Stimulated activated CD4-positive, alpha-beta T cell treated with anti-CD3 and anti-CD28 coated beads, TNF-alpha, amount 100 ng/mL, for 24 hours (primary cell): ENCODE measurements around the gene DUSP7.

ENCODE experiments used
- DNase-seq, 3 experiments: peaks; one replicate each; pipeline ENCODE4 v3.0.0-alpha.2; 2020; ENCODE audit warnings: low read depth in 3 of 3

DUSP7 gene

DNA sequence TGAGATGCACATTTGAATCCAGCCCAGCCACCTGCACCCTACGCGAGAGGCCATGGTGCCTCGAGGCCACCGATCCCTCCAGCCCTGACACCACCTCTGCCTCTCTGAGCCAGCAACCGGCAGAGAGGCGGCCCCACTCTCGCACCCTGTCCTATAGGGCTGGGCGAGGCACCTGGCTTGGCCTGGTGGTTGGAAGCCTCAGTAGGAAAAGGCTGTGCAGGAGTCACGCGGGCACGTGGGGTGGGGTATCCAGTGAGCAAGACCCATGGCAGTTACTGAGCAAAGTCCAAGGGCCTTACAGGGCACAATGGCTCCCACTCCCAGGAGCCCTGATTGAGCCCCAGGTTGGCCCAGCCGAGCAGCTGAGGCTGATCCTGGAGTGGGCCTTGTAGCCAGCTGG, 12.4 kb upstream of the DUSP7 start:
- DNase-seq, result no peak

DNA sequence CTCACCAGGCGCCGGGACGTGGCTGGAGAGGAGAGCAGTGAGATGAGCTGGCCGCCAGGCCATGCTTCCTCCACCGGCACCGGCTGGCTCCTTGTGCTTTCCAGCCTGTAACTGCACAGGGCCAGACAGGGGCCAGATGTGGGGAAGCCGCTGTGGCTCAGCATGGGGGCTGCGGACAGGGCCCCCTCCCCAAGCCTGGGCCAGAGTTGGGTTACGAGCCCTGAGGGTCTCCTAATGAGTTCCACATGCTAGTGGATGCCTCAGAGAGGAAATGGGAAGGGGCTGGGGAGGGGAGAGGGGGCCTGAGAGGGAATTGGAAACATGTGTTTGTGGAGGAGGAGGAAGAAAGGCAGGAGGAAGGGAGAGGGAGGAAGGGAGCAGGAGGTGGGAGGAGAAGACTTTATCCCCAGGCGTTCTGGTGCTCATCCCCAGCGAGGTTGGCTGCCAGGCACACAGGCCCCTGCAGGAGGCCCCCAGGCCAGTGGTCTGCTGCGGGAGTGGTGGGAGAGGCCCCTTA, 11.7 kb upstream of the DUSP7 start:
- DNase-seq, result no peak

DNA sequence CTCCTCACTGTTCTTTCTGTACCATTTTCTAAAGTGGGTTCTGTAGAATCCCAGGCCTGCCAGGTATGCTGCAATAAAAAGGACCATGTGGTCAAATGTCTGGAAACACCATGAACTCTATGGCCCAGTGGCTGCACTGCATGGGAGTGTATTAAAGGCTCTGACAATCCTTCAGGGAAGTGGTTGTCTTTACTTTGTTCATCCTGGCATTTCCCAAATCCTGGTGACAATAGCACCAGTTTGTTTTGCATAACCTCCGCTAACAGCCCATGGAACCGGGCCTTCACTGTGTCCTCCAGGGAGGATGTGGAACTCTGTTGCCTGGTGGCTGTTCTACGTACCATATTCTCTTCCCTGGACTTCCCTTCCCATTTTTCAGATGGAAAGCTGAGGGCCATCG, 11.2 kb upstream of the DUSP7 start:
- no peak for DNase-seq

DNA sequence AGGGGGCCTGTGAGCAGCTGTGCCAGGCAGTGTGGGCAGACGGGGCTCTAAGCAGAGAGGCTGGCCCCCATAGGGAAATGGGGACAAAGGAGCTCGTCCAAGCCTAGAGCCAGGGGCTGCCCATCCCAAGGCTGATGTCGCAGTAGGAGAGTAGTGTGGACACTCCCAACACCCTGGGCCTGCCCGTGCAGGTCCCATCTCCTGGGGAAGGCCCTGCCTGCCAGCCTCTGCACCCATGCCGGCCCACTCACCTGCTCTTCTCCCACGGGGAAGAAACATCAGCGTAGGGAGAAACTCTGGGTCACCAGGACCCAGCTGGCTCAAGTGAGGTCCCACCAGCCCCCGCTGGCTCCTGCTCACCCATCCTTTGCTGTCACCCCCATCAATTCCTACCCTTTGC, 10.7 kb upstream of the DUSP7 start:
- DNase-seq, result no peak

DNA sequence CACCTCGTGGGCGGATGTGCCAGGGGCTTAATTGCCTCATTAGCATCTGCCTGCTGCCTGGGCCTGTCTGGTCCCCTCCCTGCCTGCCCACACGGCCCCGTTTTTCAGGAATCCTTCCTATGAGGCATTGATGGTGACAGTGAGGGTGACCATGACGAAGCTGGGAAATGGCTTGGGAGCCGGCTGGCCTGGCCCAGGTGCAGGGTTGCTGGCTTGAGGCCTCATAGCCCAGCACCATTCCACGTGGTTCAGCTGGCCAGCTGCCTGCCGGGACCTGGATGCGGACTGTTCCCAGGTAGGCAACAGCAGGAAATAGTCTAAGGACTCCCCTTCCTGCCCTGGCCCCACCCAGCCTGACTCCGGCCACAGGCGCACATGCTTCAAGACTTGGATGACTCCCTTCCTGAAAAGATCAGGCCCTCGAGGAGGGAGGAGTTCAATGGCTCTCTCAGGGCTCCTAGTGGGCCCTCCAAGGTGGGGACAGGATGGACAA, 8.9 kb upstream of the DUSP7 start:
- DNase-seq, result no peak

DNA sequence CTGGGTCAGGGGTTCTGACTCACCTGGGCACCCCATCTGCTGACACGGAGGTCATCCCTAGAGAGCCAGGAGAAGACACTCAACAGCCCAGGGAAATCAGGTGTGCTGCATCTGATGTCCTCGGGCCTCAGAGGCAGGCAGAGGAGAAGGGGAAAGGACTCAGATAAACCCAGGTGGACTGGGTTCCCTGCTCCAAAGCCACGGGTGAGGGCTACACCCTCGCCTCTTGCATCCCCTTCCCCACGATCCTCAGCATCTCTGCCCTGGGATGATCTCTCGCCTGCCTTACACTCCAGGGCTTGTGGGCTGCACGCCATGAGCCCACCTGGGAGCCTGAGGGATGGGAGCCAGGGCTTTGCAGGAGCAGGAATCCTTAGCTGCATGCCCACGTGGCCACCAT, 8.2 kb upstream of the DUSP7 start:
- no peak for DNase-seq

DNA sequence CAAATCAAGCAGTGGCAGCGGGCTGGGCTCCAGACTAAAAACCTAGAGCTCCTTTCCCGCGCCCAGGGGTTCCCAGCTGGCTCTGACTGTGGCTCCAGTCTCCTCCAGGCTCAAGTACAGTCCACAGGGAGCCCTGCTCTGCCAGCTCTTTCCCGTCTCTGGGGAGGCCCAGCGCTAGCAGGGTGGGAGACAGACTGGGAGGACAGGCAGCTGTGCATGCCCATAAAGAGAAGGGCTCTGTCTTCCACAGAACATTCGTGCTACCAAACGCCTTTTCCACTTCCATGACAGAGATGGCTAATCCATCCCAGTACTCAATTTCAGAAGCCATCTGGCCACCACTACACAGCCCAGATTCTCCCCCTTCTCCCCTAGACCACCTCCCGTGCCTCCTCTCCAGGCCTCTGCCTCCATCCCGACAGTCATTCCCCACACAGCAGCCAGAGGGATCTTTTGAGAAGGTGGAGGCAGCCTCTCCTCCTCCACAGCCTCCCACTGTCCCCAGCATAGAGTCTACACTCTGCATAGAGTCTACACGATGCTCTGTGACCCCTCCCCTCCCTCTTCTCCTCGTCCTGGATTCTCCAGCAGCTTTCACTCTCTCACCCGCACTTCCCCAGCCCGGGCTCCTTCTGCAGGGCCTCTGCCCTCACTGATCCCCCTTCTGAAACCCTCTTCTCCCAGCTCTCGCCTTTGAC, 6.8 kb upstream of the DUSP7 start:
- DNase-seq, result no peak

DNA sequence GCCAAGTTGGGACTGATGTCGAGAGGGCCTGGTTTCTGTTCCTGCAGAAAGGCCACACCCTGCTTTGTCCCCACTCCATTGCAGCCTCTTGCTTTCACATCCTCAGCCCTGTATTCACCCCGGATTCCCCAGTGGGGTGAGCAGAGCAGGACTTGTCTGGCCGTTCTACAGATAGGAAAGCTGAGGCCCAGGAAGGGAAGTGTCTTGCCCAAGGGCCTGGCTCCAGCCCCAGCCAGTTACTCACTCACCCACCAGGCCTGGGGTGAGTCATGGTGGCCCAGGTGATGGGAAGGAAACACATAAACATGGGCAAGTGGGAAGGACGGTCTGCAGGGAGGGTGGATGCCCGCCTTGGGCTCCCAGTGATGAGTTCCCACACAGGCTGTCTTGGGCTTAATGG, 6.1 kb upstream of the DUSP7 start:
- DNase-seq, result no peak

DNA sequence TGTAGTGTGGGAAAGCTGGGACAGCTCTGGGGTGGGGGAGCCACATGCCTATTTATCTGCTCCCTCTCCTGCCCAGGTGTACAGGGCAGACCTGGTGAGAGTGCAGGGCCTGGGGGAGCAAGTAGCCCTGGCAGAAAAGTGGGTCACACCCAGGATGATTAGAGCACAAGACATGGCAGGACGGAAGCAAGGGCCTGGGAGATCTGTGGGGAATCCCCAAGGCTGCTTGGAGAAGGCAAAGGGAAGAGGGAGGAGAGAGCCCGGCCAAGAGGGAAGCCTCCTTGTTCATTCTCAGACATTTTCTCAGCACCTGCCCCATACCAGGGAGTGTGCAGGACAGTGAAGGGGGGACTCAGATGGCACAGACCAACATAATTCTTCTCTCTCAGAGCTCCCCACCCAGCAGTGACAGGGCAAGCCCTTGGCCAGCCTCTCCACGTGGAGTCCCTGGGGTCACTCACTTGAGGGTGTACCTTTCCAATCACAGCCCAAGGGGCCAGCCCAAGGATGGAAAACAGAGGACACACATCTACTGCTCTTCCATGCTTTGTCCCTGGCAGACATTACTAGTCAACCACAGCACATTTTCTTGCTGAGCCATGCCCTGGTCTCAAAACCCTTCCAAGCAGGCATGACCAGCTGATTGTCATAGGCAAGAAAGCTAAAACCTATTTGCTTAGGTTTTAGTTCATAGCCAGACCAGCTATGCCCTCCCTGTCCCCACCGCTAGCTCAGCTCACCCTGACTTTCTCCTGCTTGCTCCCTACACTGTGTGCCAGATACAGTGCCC, 4.9 kb upstream of the DUSP7 start:
- no peak for DNase-seq

DNA sequence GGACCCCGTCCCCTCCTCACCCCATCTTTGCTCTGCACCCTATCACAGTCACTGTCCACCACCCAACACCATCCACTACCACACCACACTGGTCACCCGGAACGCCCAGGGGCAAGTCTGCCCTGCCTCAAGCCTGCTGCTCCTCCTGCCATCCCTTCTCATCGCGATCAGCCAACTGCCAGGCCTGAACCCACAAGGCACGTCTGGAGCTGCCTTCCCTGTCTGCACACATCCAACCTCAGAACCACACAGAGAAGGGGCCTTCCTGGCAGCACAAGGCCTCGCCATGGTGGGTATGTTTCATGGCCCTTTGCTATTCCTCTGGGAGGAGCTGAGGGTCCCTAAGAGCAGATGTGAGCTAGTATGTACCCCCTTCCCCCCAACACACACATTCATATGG, 3.4 kb upstream of the DUSP7 start:
- no peak for DNase-seq

DNA sequence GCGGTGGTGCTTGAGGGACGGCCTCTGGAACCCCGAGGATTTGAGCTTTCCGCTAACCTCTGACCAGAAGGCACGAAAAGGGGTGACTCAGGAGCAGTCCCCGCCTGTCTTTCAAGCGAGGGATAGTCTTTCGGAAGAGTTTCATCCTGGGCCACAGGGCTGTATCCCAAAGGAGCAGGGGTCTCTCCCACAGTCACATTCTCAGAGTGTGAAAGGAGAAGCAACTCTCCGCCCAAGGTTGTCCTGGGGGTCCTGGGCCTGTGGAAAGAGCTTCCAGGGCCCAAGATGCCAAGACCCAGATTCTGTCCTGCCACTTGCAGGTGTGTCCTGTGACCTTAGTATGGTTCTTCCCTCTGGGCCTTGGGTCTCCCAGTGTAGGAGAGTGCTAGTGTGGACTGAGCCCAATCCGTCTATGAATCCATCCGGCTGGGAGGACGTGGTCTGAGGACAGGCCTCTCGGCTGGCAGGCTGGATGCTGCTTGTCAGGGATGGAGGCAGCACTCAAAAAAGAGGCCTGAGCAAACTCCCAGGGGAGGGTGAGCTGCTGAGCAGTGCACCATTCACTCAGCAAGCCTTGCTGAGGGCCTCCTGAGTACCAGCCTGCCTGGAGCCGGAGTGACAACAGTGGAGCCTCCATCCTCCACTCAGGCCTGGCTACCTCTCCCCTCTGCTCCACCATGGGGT, 1.6 kb upstream of the DUSP7 start:
- DNase-seq, result no peak

DNA sequence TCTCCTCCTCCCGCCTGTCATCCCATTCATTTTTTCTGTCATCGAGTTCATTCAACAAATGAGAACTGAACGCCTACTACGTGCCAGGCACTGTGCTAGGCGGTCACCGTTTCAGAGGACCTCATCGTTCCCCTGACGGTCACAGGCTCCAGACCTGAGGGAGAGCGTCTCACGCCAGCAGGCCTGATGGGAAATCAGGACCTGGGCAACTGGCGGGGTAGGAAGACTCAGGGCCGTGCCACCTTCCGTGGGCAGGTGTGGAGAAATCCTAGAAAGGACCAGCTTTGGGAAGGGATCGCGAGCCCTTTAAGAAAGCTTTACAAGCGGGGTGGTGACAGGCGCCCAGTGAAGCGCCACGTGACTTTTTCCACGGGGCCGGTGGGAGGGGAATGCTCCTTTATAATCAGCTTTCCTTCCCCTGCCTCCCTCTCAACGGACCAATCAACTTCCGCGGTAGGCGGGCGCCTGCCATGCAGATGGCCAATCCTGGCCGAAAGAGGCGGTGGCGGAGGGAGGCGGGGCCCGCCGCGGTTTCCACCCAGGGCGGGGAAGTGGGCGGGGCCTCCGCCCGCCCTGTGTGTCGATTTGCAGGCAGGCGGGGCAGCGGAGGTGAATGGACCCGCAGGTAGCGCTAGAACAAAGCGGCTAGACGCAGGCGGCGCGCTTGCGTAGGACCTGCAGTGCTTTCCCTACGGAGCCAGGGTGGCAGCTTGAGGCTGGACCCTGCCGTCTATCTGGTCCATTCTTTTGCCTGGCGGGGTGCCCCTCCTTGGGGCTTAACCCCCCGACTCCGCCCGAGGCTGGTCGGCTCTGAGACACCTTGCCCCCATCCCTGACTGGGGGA, 819 bp upstream of the DUSP7 start:
- DNase-seq, result peak; percentile 99 to 100 (median 99)

DNA sequence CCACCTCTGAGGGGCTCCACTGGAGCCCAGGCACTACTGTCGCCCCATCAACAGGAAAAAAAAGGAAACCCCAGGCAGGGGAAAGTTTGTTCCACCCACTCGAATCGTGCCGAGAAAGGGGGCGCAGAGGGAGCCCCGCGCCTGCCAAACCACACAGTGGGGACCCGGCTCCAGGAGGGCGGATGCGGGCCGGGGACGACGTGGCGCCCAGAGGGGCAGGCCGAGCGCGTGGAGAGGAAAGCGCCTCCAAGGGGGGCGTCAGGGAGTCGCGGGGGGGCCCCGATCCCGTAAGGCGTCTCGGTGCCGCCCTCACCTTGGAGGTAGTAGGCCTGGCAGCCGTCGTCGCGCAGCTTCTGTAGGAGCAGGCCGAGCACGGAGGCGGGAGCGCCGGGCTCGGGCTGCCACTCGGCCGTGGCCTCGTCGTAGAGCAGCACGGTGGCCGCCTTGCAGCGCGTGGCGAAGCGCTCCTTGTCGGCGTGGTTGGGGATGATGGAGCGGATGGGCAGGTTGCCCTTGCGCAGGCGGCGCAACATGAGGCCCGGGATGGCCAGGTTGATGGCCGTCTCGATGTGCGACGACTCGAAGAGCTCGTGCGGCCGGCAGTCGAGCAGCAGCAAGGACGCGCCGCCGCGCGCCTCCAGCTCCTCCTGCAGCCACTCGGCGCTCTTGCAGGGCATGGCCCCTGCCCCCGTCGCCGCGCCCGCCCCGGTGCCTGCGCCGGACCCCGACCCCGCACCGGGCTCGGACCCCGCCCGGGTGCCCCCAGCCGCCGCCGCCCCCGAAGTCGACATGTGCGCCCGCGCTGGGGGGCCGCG, 627 bp downstream of the DUSP7 start:
- peak in 2 of 3 experiments; percentile 17 to 40 for DNase-seq

DNA sequence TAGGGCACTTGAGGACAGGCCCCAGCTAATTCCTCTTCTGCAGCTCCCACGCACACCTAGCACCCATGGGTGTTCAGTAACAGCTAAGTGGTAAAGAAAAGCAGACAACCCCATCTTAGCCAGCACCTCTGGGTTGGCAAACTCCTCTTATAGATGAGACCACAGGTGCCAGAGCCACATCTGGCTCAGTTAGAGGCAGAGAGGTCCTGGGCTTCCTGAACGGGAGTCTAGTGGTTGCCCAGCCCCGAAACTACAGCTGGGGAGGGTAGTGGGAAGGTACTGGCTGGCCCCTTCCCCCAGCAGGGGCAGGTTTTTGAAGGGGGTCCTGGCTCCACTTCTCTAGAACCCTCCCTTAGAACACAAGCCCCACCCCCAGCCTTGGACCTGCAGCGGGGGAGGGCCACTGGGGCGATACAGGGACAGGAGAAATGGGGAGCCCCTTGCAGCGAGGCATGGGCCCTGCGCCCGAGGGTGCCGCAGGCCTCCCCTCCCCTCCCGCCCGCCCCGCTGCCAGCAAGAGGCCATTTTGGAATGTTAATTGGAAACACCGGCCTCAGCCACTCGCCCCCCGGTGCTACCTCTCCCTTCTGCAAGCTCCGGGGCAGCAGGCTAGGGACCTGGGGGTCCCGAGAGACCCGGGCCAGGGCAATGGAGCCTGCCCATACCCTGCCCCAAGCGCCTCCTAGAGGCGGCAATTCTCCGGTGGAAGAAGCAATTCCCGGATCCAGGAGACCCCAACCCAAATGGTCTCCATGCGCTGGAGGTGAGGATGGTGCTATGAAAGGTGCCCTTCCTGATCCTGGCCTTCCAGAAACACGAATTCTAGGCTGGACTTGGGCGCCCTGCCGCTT, 1.5 kb downstream of the DUSP7 start:
- peak in 1 of 3 experiments; percentile 11 for DNase-seq

DNA sequence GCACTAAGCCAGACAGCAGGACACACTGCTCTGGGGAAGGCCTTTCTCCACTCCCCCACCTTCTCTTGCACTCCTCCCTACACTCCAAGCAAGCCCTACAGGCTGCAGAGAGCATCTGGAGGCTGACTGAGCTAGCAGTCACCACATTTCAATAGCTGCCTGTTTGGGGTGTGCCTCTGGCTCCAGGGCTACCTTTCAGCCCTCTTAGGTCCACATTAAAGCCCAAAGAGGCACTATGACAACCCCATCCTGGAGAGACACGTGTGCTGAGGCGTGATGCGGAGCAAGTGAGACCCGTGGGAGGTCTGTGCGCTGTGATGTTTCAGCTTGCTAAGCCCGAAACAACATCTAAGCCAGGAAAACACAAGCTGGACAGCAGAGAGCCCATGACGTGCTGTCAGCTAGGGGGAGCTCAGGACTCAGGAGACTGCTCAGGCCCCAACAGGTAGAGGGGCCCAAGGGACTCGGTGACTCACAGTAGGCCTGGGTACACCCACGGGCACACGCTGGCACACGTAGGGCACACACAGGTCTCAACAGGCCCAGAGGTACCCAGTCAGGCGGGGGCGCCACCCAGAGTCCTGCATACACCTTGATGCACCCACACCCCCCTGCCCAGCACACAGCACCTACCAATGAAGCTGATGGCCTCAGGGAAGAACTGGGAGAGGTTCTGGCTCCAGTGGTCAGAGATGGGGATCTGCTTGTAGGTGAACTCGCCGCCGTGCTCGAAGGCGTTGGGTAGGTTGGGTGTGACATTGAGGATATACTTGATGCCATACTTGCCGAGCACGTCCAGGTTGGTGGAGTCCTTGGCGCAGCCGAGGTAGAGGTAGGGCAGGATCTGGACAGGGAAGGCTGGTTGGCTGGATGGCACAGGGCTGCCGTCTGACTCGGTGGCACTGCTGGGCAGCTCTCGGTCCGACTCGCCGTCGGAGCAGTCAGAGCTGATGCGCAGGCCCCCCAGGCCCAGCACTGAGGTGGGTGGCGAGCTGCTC, 2.8 kb downstream of the DUSP7 start:
- peak in 2 of 3 experiments; percentile 13 to 51 for DNase-seq

DNA sequence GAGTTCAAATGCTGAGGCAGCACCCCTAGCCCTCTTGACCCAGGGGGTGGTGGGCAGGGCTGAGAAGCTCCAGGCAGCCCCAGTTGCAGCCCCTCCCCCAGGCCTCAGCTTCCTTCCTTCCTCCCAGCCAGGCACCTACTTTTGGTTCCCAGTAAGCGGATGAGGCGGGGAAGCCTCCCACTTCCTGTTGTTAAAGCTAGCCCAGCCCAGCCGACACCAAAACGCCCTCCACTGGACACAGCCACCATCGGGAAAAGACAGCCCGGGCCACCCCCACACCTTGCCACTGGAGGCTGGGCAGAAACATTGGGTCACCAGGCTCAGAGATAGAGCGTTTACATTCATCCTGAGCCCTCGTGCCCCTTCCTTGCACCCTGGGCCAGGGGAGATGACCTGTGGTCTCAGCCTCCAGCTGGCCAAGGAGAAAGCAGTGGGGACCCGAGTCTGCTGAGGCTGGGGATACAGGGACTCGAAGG, 3.5 kb downstream of the DUSP7 start:
- peak in 2 of 3 experiments; percentile 21 to 44 for DNase-seq

DNA sequence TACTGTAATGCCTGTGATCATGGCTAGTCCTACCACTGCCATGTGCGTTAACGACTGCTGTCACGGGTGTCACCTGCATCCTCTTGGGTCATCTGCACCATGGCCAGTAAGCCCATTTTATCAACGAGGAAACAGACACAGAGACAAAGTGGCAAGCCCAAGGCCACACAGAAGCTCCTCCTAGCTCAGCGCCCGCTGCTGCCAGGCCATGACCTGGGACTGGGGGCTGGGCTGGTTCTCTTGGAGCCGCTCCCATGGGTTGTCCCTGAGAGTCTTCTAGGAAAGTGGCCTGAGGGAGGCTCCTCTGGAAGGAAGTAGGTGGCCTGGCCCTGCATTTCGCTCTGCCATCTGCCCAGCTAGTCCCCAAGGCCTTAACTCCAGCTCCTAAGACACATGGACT, 4.9 kb downstream of the DUSP7 start:
- DNase-seq, result no peak

DNA sequence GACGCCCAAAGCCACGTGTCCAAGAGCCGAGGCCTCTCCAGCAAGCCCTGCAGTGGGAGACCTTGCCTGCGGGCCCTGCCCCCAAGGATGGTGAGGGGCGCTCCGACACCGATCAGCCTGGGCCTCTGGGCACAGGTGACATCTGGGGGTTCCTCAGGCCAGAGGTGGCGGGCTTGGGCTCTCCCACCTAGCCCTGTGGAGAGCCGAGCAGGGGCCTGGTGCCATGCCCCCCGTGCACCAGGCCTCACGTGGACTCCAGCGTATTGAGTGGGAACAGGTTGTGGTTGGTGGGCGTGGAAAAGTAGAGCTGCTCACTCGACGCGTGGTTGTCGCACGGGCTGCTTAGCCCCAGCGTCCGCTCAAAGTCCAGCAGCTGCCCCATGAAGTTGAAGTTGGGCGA, 5.8 kb downstream of the DUSP7 start:
- DNase-seq, result no peak
